ENCODE data around the gene CGB8.
A peak's percentile ranks its signal among the peaks of the same experiment; 100 is the strongest.
"Not testable (repeated sequence)": the region's sequence is repeated elsewhere in the genome, so short reads cannot be mapped to it uniquely, and the experiment has no call there.

The CGB8 gene

GRCh38 chr19:49049011-49049410 is at the start of gene CGB8:
TSS of gene CGB8 (minus strand) at chr19:49049111. CDS start at chr19:49048739, 372 bp downstream.
- H3K9me2 ChIP-seq (ENCODE audit: low read depth, low read length); H3K36me3 ChIP-seq (ENCODE audit: insufficient read depth, low read length); H3K4me3 ChIP-seq (ENCODE audit: low read depth, low read length, poor library complexity, severe bottlenecking); H4K20me1 ChIP-seq (ENCODE audit: insufficient read depth, low read length); H3K4me1 ChIP-seq (ENCODE audit: insufficient read depth, low read length, severe bottlenecking); H3K27ac ChIP-seq (ENCODE audit: low read depth, low read length, poor library complexity, severe bottlenecking); H3K27me3 ChIP-seq (ENCODE audit: insufficient read depth, low read length); H2AFZ ChIP-seq (ENCODE audit: low read length); H3K79me2 ChIP-seq (ENCODE audit: insufficient read depth, low read length); H3K9me3 ChIP-seq (ENCODE audit: low read length); H3F3A ChIP-seq (ENCODE audit: insufficient read depth, low read length); H3K4me2 ChIP-seq (ENCODE audit: low read length); H3K9ac ChIP-seq (ENCODE audit: low read length): not testable (repeated sequence)

- no peaks in the 10 kb centered on the region for H3K79me2 ChIP-seq (ENCODE audit: insufficient read depth, low read length)
- H3K4me3 ChIP-seq (ENCODE audit: low read depth, low read length, poor library complexity, severe bottlenecking): no peak overlapping the region
- H3K9me3 ChIP-seq (ENCODE audit: low read length): no peaks in the 10 kb centered on the region
- TF ChIP-seq CTCF (IDR thresholded peaks at IDR 0.05; ENCODE audit: low read length) (peak; percentile 98), EZH2 (IDR thresholded peaks at IDR 0.05; ENCODE audit: borderline replicate concordance, low read length) (no peak)
- no peak overlapping the region for H3K9ac ChIP-seq (ENCODE audit: low read length)
- H3K4me1 ChIP-seq (ENCODE audit: insufficient read depth, low read length, severe bottlenecking): no peaks in the 10 kb centered on the region
- no peak overlapping the region for H3K4me2 ChIP-seq (ENCODE audit: low read length)
- no peaks in the 10 kb centered on the region for H3K27me3 ChIP-seq (ENCODE audit: insufficient read depth, low read length)
- no peaks in the 10 kb centered on the region for H3K9me2 ChIP-seq (ENCODE audit: low read depth, low read length)
- H3K36me3 ChIP-seq (ENCODE audit: insufficient read depth, low read length): peaks cover 93% of the 10 kb centered on the region
- H2AFZ ChIP-seq (ENCODE audit: low read length): no peak overlapping the region
- H3K27ac ChIP-seq (ENCODE audit: low read depth, low read length, poor library complexity, severe bottlenecking): no peak overlapping the region
- no peaks in the 10 kb centered on the region for H4K20me1 ChIP-seq (ENCODE audit: insufficient read depth, low read length)
- peaks cover 3% of the 10 kb centered on the region for H3F3A ChIP-seq (ENCODE audit: insufficient read depth, low read length)
These were observed 48.8 kb upstream of the CGB8 start for GRCh38 chr19:49097453-49098288.

GRCh38 chr19:49094505-49095482 is 45.9 kb upstream of the CGB8 start:
- Histone ChIP-seq H3K79me2 (ENCODE audit: insufficient read depth, low read length) (peaks cover 5% of the 10 kb centered on the region; the same call in 1 of the 2 replicates), H4K20me1 (ENCODE audit: insufficient read depth, low read length) (0 out of 2 replicates have a peak, but pooled peaks cover 2% of the 10 kb centered on the region), H3K36me3 (ENCODE audit: insufficient read depth, low read length) (peaks cover 97% of the 10 kb centered on the region)

More at GRCh38 chr19:49094505-49095482, 45.9 kb upstream of the CGB8 start:
- Histone ChIP-seq H3K4me2 (ENCODE audit: low read length) (no peak overlapping the region), H3K27me3 (ENCODE audit: insufficient read depth, low read length) (no peaks in the 10 kb centered on the region), H3K27ac (ENCODE audit: low read depth, low read length, poor library complexity, severe bottlenecking) (no peak overlapping the region), H3K4me1 (ENCODE audit: insufficient read depth, low read length, severe bottlenecking) (no peaks in the 10 kb centered on the region), H3K4me3 (ENCODE audit: low read depth, low read length, poor library complexity, severe bottlenecking) (no peak overlapping the region), H3F3A (ENCODE audit: insufficient read depth, low read length) (peaks cover 3% of the 10 kb centered on the region), H2AFZ (ENCODE audit: low read length) (no peak overlapping the region), H3K9me3 (ENCODE audit: low read length) (no peaks in the 10 kb centered on the region), H3K9ac (ENCODE audit: low read length) (no peak overlapping the region), H3K9me2 (ENCODE audit: low read depth, low read length) (no peaks in the 10 kb centered on the region)
- no peak for TF ChIP-seq CTCF (IDR thresholded peaks at IDR 0.05; ENCODE audit: low read length)
- no peak for TF ChIP-seq EZH2 (IDR thresholded peaks at IDR 0.05; ENCODE audit: borderline replicate concordance, low read length)

All from OCI-LY1 (cell line).